Suprapubic skin (tissue), 4 donors: ENCODE results near the gene GOLM1.

Source experiments
- CTCF ChIP-seq, 2 donors: fragments of 200-600 bp in 1 of 2; fragments of 450-650 bp in 1 of 2; sonication (generic) in 1 of 2; IDR thresholded peaks; one replicate each; pipeline ENCODE4 v1.5.1; 2016 to 2019; ENCODE audit warnings: antibody characterized with exemption in 2 of 2, mild to moderate bottlenecking in 1 of 2, moderate library complexity in 1 of 2
- EP300 ChIP-seq: sonication (generic); formaldehyde crosslinking; IDR thresholded peaks from one replicate; pipeline ENCODE4 v1.6.1; 2017; ENCODE audit warnings: antibody characterized with exemption
- POLR2A ChIP-seq, 2 donors: fragments of 450-650 bp; IDR thresholded peaks; one replicate each; pipeline ENCODE4 v1.6.1; 2017; ENCODE audit warnings: antibody characterized with exemption in 2 of 2, mild to moderate bottlenecking in 2 of 2, moderate library complexity in 2 of 2
- POLR2AphosphoS5 ChIP-seq, 3 donors: sonication (generic); formaldehyde crosslinking; IDR thresholded peaks; one replicate each; pipeline ENCODE4 v1.6.1; 2017; ENCODE audit warnings: antibody characterized with exemption in 3 of 3

- no peak for TF ChIP-seq CTCF (IDR thresholded peaks at IDR 0.05)
- no peak for TF ChIP-seq EP300
- TF ChIP-seq POLR2AphosphoS5 (IDR thresholded peaks at IDR 0.05) = no peak
- no peak for TF ChIP-seq POLR2A (IDR thresholded peaks at IDR 0.05)
Observed at GRCh38 chr9:86082870-86083269, 16.5 kb downstream of the GOLM1 start.
